Measurements from ENCODE around the gene LTBP3. TPM values are rescaled to one million over a fixed set of nuclear protein-coding genes. Genes with fewer than 3 reads are reported as not detected.

LTBP3 gene
- total and polyA plus RNA-seq, 2 of the 13 experiments (the other 11 are each of a cell fraction or from before 2014, with no cell fraction given) = 12.2 to 68.1 TPM

DNA sequence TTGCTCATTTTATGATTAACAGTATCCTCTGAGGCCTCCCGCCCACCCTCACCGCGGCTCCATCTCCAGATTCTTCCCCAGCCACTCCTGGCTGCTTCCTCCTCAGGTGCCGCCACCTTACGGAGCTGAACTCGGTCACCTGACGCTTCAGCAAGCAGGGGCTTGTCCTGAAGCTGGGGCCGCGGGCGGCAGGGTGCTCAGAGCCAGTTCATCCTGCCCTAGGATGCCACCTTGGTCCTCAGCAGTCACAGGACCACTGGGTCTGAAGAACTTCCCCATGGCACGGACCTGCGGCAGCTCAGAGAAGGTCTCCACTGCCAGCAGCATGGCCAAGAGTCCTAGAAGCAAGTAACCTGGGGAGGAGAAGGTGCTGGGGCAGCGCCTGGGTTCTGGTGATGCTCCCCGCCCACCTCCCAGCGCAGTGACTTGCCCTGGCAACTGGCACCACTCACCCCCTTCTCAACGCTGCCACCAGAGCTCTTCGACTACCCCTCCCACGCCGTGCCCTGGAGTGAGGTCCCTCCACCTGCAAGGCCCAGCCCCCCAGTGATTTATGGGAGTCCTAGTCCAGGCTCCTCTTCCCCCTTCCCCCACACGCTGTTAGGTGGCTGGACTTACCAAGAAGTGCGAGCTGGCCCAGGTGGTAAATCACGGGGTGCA lies 34.8 kb upstream of the LTBP3 start:
- Histone ChIP-seq H3K4me2 (ENCODE audit: low read depth, low read length) (no peak overlapping the region), H2AFZ (ENCODE audit: low read length) (no peak overlapping the region), H3K79me2 (ENCODE audit: insufficient read depth, low read length) (no peaks in the 10 kb centered on the region), H3K4me3 (replicated peaks in 1 of 3; ENCODE audit: insufficient read depth in 1 of 3, low read depth in 2 of 3, low read length in 3 of 3) (no peak overlapping the region), H3K27ac (ENCODE audit: extremely low read length, insufficient read depth, low read length) (no peak overlapping the region), H4K20me1 (ENCODE audit: insufficient read depth, low read length) (0 out of 2 replicates have a peak, but pooled peaks cover 3% of the 10 kb centered on the region), H3K9ac (ENCODE audit: insufficient read depth, low read depth, low read length) (no peak overlapping the region), H3K27me3 (ENCODE audit: control insufficient read depth in 1 of 2, insufficient read depth in 2 of 2, low read length in 2 of 2) (no peaks in the 10 kb centered on the region), H3K4me1 (ENCODE audit: insufficient read depth, low read length) (peaks cover 15% of the 10 kb centered on the region), H3K36me3 (replicated peaks in 1 of 2; ENCODE audit: control insufficient read depth in 1 of 2, insufficient read depth in 2 of 2, low read length in 2 of 2) (peaks cover 5 to 6% of the 10 kb centered on the region in 2 experiments; a peak in 3 of 5 replicates), H3K9me3 (ENCODE audit: low read length) (no peaks in the 10 kb centered on the region)
- WGBS (ENCODE audit: low lambda C conversion rate) = 95% methylated on average over 14 of the region's 22 CpGs
- intact Hi-C loops (cut with micrococcal nuclease; ENCODE audit: unreplicated experiment) (no loop called here), in situ Hi-C loops (cut with HindIII; ENCODE audit: extremely low pct_ligation_motif_present, low pct_unique_long_range_greater_than_20kb) (no loop called here)
- no peak for TF ChIP-seq CENPX (CRISPR knock-in tag; IDR thresholded peaks at IDR 0.05)
- TF ChIP-seq, protein P1, sequence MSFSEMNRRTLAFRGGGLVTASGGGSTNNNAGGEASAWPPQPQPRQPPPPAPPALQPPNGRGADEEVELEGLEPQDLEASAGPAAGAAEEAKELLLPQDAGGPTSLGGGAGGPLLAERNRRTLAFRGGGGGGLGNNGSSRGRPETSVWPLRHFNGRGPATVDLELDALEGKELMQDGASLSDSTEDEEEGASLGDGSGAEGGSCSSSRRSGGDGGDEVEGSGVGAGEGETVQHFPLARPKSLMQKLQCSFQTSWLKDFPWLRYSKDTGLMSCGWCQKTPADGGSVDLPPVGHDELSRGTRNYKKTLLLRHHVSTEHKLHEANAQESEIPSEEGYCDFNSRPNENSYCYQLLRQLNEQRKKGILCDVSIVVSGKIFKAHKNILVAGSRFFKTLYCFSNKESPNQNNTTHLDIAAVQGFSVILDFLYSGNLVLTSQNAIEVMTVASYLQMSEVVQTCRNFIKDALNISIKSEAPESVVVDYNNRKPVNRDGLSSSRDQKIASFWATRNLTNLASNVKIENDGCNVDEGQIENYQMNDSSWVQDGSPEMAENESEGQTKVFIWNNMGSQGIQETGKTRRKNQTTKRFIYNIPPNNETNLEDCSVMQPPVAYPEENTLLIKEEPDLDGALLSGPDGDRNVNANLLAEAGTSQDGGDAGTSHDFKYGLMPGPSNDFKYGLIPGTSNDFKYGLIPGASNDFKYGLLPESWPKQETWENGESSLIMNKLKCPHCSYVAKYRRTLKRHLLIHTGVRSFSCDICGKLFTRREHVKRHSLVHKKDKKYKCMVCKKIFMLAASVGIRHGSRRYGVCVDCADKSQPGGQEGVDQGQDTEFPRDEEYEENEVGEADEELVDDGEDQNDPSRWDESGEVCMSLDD (CRISPR knock-in tag; IDR thresholded peaks at IDR 0.05; ENCODE audit: borderline replicate concordance) = no peak
- TF ChIP-seq, protein P2, sequence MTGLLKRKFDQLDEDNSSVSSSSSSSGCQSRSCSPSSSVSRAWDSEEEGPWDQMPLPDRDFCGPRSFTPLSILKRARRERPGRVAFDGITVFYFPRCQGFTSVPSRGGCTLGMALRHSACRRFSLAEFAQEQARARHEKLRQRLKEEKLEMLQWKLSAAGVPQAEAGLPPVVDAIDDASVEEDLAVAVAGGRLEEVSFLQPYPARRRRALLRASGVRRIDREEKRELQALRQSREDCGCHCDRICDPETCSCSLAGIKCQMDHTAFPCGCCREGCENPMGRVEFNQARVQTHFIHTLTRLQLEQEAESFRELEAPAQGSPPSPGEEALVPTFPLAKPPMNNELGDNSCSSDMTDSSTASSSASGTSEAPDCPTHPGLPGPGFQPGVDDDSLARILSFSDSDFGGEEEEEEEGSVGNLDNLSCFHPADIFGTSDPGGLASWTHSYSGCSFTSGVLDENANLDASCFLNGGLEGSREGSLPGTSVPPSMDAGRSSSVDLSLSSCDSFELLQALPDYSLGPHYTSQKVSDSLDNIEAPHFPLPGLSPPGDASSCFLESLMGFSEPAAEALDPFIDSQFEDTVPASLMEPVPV (CRISPR knock-in tag; IDR thresholded peaks at IDR 0.05) = no peak
- ATAC-seq (no peak), DNase-seq (ENCODE audit: low spot score) (no peak), FAIRE-seq (no peak)
- BruUV-seq (replicated peaks) = no TSS peak
- CTCF ChIA-PET (ENCODE audit: low intra/inter-chr PET ratio, low total read pairs) = interaction anchor here (2.1 kb wide), 1 partner anchor 52 kb away, joined by 12 read pairs; no protein-coding TSS in a partner anchor
- POLR2A ChIA-PET = interaction anchor here (1.0 to 2.4 kb wide), 4 partner anchors 10 to 21 kb away, joined by 4 to 11 read pairs (median 6); partner anchors contain the start of gene MAP3K11
